Ovary (tissue), 3 donors: Measurements from ENCODE around the gene LRRC4C.

Source experiments
- EP300 ChIP-seq: sonication (generic); formaldehyde crosslinking; IDR thresholded peaks from one replicate; pipeline ENCODE4 v1.6.1; 2017; ENCODE audit warnings: antibody characterized with exemption
- POLR2A ChIP-seq: fragments of 450-650 bp; IDR thresholded peaks from one replicate; pipeline ENCODE4 v1.6.1; 2017; ENCODE audit warnings: antibody characterized with exemption, mild to moderate bottlenecking, moderate library complexity
- TF ChIP-seq, protein P1 (sequence below), 3 donors: fragments of 450-650 bp in 2 of 3; fragments of 200-600 bp in 1 of 3; IDR thresholded peaks; one replicate each; pipeline versions ENCODE4 v1.5.1 to v1.8.0; 2016 to 2022; ENCODE audit warnings: antibody characterized with exemption in 3 of 3, mild to moderate bottlenecking in 1 of 3
- donor health status: DM: no; HTN: no; CAD: no.

DNA sequence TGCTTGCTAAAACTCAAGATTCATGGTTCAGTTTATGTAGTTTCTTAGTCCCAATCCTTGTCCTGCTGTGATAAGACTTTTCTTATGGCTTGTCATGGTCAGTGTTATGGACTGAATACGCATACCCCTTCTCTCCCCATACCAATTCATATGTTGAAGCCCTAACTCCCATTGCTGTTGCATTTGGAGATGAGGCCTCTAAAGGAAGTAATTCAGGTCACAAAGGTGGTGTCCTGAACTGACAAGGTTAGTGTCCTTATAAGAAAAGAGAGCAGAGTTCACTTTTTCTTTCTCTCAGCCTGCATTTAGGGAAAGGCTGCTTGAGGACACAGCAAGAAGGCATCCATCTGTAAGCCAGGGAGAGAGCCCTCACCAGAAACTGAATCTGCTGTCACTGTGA, 618.2 kb downstream of the LRRC4C start:
- TF ChIP-seq, protein P1, sequence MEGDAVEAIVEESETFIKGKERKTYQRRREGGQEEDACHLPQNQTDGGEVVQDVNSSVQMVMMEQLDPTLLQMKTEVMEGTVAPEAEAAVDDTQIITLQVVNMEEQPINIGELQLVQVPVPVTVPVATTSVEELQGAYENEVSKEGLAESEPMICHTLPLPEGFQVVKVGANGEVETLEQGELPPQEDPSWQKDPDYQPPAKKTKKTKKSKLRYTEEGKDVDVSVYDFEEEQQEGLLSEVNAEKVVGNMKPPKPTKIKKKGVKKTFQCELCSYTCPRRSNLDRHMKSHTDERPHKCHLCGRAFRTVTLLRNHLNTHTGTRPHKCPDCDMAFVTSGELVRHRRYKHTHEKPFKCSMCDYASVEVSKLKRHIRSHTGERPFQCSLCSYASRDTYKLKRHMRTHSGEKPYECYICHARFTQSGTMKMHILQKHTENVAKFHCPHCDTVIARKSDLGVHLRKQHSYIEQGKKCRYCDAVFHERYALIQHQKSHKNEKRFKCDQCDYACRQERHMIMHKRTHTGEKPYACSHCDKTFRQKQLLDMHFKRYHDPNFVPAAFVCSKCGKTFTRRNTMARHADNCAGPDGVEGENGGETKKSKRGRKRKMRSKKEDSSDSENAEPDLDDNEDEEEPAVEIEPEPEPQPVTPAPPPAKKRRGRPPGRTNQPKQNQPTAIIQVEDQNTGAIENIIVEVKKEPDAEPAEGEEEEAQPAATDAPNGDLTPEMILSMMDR (IDR thresholded peaks at IDR 0.05) = no peak
- TF ChIP-seq POLR2A = no peak
- TF ChIP-seq EP300 = no peak
